Right lobe of liver (tissue), 6 donors: ENCODE measurements around the gene ZBTB17. TPM values are rescaled to one million over a fixed set of nuclear protein-coding genes. Genes with fewer than 3 reads are reported as not detected.
A peak's percentile ranks its signal among the peaks of the same experiment; 100 is the strongest.

Source experiments
- ATAC-seq, 4 donors: fragments of 200-7000 bp; cut with Tn5 transposase; one replicate each; pipeline ENCODE4 v1.9.1; 2020; ENCODE audit warnings: mild to moderate bottlenecking in 4 of 4, moderate library complexity in 4 of 4
- DNase-seq, 3 donors: peaks; one replicate each; pipeline ENCODE4 v3.0.0-alpha.2; 2020
- H3K27ac ChIP-seq, 3 donors: fragments of 200-600 bp; one replicate each; pipeline ENCODE4 v1.8.0; 2022
- H3K27me3 ChIP-seq, 2 donors: fragments of 200-600 bp; one replicate each; pipeline ENCODE4 v1.8.0; 2022
- H3K36me3 ChIP-seq, 4 donors: fragments of 200-600 bp; sonication (generic) in 1 of 4; one replicate each; pipeline versions ENCODE4 v1.5.1 to v1.8.0; 2017 to 2022; ENCODE audit warnings: control low read depth in 1 of 4
- H3K4me1 ChIP-seq, 4 donors: fragments of 200-600 bp; sonication (generic) in 1 of 4; one replicate each; pipeline versions ENCODE4 v1.5.1 to v1.8.0; 2017 to 2022; ENCODE audit warnings: control low read depth in 1 of 4
- H3K4me3 ChIP-seq, 3 donors: fragments of 200-600 bp; one replicate each; pipeline ENCODE4 v1.8.0; 2022
- H3K9me3 ChIP-seq, 4 donors: fragments of 200-600 bp; sonication (generic) in 1 of 4; one replicate each; pipeline versions ENCODE4 v1.5.1 to v1.8.0; 2017 to 2022; ENCODE audit warnings: control low read depth in 1 of 4
- POLR2A ChIP-seq: fragments of 450-650 bp; IDR thresholded peaks from one replicate; pipeline ENCODE4 v1.6.1; 2017; ENCODE audit warnings: antibody characterized with exemption, mild to moderate bottlenecking
- WGBS: methylation state at CpG from one replicate; pipeline ENCODE4 v1.1.6; 2018; ENCODE audit warnings: low coverage, low lambda C conversion rate; ENCODE audit not compliant: insufficient coverage; ENCODE audit errors: missing lambda C conversion rate; 5-methylcytosine and 5-hydroxymethylcytosine counted together
- intact Hi-C, 2 donors: fragments of 100-400 bp; cut with DNase I; formaldehyde crosslinking; loops; one replicate each; pipeline versions ENCODE4 v1.11.2 to v1.14.1; 2022
- total RNA-seq, 6 experiments: library from RNA; depleted of rRNA in 2 of 6; stranded (reverse); fragments of >200 nt in 2 of 6; fragmentation: NEBNext Ultra II Directional in 3 of 6; extraction: Animal tissue kit (Norgen Biotek cat#: 25700) in 3 of 6; gene quantifications; one replicate each; pipeline versions ENCODE4 v1.1.0 to v1.2.4, GENCODE V29; 2016 to 2023
- TF ChIP-seq, protein P1 (sequence below), 4 donors: fragments of 200-600 bp in 3 of 4; fragments of 450-650 bp in 1 of 4; IDR thresholded peaks; one replicate each; pipeline versions ENCODE4 v1.5.1 to v1.8.0; 2016 to 2022; ENCODE audit warnings: antibody characterized with exemption in 4 of 4, mild to moderate bottlenecking in 2 of 4
- donor health status: DM: no; HTN: yes; CAD: no.
- donor health status: DM: no; HTN: no; CAD: no.
- donor health status: DM: no; HTN: no; CAD: no.
- donor health status: DM: no; HTN: yes; CAD: no.
- donor health status: DM: no; HTN: yes; CAD: no.

Gene ZBTB17
- total RNA-seq, 6 experiments from 2014 or later: 9.2 to 13.3 (median 11.0) TPM

DNA sequence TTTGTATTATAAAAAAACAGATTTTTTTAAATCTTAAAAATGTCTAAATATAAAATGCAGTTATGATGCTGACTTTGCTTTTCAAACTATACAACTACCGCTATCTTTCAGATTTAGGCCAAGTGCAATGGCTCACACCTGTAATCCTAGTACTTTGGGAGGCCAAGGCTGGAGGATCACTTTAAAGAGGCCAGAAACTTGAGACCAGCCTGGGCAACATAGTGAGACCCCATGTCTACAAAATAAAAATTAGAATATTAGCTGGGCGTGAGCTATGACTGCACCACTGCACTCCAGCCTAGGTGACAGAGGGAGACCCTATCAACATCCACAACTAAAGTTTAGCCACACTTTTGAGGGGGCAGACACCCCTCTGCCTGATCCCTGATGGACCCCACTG, 20.3 kb downstream of the ZBTB17 start:
- H3K36me3 ChIP-seq: no peaks in the 10 kb centered on the region

DNA sequence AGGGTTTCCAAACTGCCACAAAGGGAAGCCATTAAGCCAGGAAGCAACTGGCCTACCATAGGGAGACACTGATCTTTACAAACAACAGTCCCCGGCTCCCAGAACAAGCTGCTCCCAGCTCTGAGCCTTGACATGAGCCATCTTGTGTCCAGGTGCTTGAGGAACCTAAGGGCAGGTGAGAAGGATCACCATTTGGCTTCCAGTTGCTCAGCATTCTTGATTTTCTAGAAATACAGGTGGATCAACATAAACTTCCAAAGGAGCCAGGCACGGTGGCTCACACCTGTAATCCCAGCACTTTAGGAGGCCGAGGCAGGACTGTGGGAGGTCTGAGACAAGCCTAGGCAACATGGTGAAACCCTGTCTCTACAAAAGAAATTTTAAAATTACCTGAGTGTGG, 21.6 kb downstream of the ZBTB17 start:
- H3K27me3 ChIP-seq: no peaks in the 10 kb centered on the region
- no peak for DNase-seq
- intact Hi-C loops: no loop called here
- 83% methylated on average over 1 of the region's 3 CpGs for WGBS
- H3K36me3 ChIP-seq: no peaks in the 10 kb centered on the region
- peaks cover 0 to 6% (median 3%) of the 10 kb centered on the region in 4 donors for H3K4me1 ChIP-seq
- TF ChIP-seq, protein P1, sequence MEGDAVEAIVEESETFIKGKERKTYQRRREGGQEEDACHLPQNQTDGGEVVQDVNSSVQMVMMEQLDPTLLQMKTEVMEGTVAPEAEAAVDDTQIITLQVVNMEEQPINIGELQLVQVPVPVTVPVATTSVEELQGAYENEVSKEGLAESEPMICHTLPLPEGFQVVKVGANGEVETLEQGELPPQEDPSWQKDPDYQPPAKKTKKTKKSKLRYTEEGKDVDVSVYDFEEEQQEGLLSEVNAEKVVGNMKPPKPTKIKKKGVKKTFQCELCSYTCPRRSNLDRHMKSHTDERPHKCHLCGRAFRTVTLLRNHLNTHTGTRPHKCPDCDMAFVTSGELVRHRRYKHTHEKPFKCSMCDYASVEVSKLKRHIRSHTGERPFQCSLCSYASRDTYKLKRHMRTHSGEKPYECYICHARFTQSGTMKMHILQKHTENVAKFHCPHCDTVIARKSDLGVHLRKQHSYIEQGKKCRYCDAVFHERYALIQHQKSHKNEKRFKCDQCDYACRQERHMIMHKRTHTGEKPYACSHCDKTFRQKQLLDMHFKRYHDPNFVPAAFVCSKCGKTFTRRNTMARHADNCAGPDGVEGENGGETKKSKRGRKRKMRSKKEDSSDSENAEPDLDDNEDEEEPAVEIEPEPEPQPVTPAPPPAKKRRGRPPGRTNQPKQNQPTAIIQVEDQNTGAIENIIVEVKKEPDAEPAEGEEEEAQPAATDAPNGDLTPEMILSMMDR (IDR thresholded peaks at IDR 0.05): no peak
- no peak for TF ChIP-seq POLR2A
- no peaks in the 10 kb centered on the region for H3K9me3 ChIP-seq
- no peak overlapping the region for H3K27ac ChIP-seq
- no peak overlapping the region for H3K4me3 ChIP-seq
- ATAC-seq: no peak

More for the DNA sequence above, 20.3 kb downstream of the ZBTB17 start:
- no peak for DNase-seq
- intact Hi-C loops: no loop called here
- ATAC-seq: no peak
- H3K4me1 ChIP-seq: peaks cover 0 to 3% (median 0%) of the 10 kb centered on the region in 4 donors
- TF ChIP-seq, protein P1 (IDR thresholded peaks at IDR 0.05): no peak
- TF ChIP-seq POLR2A: no peak
- 94% methylated on average over 1 of the region's 2 CpGs for WGBS
- no peak overlapping the region for H3K4me3 ChIP-seq
- H3K9me3 ChIP-seq: no peaks in the 10 kb centered on the region
- H3K27me3 ChIP-seq: no peaks in the 10 kb centered on the region
- no peak overlapping the region for H3K27ac ChIP-seq

DNA sequence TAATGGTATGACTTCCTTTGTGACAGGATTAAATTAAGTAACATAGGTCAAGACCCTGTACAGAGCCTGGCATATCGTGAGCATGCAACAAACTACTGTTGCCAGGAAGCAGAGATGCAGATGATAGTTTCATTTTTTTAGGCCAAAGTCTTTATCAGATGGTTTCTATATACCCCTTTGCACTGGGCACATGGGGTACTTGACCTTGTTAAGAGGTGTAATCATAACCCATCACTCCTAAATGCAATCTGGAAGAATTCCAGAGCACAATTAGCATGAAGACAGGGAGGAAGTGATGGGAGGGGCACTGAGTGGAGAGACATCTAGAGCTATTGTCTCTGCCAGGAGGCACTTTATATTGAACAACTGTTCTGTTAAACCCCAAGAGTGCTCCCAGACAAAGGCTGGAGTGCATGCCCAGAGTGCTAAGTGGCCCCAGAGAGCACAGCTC, 22.1 kb downstream of the ZBTB17 start:
- no peak for TF ChIP-seq POLR2A
- ATAC-seq (no peak), DNase-seq (no peak)
- H3K27me3 ChIP-seq: no peaks in the 10 kb centered on the region
- H3K36me3 ChIP-seq: no peaks in the 10 kb centered on the region
- intact Hi-C loops: no loop called here
- H3K4me1 ChIP-seq: peaks cover 0 to 6% (median 3%) of the 10 kb centered on the region in 4 donors
- H3K9me3 ChIP-seq: no peaks in the 10 kb centered on the region
- WGBS: 29% methylated on average over 1 of the region's 1 CpG
- no peak overlapping the region for H3K27ac ChIP-seq
- no peak overlapping the region for H3K4me3 ChIP-seq

DNA sequence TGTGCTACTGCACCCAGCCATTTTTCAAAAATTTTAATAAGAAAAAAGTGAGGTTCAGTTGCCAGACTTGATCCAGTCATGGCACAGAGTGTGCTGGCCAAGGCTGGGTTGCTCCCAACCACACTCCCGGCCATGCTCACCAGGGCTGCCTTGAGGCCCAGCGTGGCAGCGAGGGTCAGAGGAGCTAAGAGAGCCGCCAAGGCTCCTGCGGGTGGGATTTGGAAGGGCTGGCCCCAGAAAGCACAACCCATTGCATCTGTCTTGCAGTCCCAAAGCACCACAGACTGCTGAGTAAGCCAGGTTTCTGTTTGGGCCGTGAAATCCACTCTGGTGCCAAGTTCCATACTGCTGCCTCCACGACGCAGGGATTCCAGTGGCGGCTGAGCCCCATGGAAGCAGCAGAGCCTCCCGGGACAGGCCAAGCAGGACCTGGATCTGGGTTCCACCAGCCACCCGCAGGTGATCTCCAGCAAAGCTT, 22.6 kb downstream of the ZBTB17 start:
- ATAC-seq (no peak), DNase-seq (no peak)
- intact Hi-C loops: no loop called here
- Histone ChIP-seq H3K27ac (peak overlapping the region in 1 of 3 donors; percentile 43), H3K4me3 (no peak overlapping the region), H3K36me3 (no peaks in the 10 kb centered on the region), H3K9me3 (no peaks in the 10 kb centered on the region), H3K27me3 (no peaks in the 10 kb centered on the region), H3K4me1 (peaks cover 0 to 6% (median 3%) of the 10 kb centered on the region in 4 donors)
- TF ChIP-seq, protein P1 (IDR thresholded peaks at IDR 0.05): no peak
- TF ChIP-seq POLR2A: no peak
- whole genome bisulfite sequencing: no CpG with 5 or more reads among the region's 11 CpGs

DNA sequence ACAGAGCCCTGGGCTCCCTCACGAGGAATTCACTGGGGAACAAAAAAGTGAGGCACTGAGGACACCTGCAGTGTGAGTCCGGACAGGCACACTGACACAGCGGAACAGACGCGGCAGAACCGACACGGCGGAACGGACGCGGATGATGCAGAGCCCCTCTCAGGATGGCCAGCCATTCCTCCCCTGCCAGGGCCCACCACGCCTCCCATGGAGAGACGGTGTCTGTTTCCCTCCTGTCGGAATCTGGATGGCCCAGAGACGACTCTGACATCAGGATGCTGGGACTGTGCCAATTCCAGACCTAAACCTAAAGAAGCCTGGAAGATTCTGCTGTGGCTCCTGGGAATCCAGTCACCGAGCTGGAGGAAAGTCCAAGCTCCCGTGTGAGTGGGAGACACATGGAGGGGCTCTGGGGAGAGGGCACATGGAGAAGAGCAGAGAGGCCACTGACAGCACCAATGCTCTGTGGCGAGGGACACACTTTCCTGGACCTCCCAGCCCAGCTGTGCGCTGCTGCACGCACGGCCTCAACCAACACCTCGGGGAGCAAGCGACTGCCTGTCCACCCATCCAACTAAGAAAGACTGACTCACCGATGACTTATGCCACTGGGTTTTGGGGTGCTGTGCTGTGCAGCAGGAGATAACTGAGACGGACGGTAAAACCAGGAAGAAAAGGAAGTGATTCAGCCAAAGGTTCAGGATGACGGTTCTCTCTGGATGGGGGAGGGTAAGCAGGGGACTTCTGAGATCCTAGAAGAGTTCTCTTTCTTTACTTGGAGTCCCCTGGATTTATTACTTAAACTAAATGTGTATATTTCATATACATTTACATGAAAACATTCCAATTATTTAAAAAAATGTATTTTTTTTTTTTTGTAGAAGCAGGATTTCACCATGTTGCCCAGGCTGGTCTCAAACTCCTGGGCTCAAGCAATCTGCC, 23.3 kb downstream of the ZBTB17 start:
- Histone ChIP-seq H3K27me3 (no peaks in the 10 kb centered on the region), H3K4me1 (peaks cover 0 to 6% (median 3%) of the 10 kb centered on the region in 4 donors), H3K27ac (peak overlapping the region in 1 of 3 donors; percentile 43), H3K9me3 (no peaks in the 10 kb centered on the region), H3K36me3 (peaks cover 0 to 2% (median 0%) of the 10 kb centered on the region in 4 donors), H3K4me3 (no peak overlapping the region)
- DNase-seq (peak in 1 of 3 donors; percentile 45), ATAC-seq (peak; percentile 9 to 50 (median 41))
- no peak for TF ChIP-seq POLR2A
- TF ChIP-seq, protein P1 (IDR thresholded peaks at IDR 0.05): no peak
- intact Hi-C loops: no loop called here
- WGBS: 63% methylated on average over 7 of the region's 27 CpGs
